SU-DHL-6 (cell line): Measurements from ENCODE around the gene GDPD2.

ENCODE experiments used
- EZH2phosphoT487 ChIP-seq: fragments of 200-600 bp; sonication (generic), shearing (Covaris generic); conservative IDR thresholded peaks from 2 replicates; pipeline ENCODE4 v1.6.1; 2018; ENCODE audit warnings: mild to moderate bottlenecking, antibody characterized with exemption, low read length, moderate library complexity, mixed read lengths
- TF ChIP-seq, protein P1 (sequence below): fragments of 200-600 bp; sonication (generic); IDR thresholded peaks from one replicate; pipeline ENCODE4 v1.5.1; 2017; ENCODE audit warnings: antibody characterized with exemption, mild to moderate bottlenecking, low read length, moderate library complexity; ENCODE audit not compliant: insufficient read depth, poor library complexity, severe bottlenecking

DNA sequence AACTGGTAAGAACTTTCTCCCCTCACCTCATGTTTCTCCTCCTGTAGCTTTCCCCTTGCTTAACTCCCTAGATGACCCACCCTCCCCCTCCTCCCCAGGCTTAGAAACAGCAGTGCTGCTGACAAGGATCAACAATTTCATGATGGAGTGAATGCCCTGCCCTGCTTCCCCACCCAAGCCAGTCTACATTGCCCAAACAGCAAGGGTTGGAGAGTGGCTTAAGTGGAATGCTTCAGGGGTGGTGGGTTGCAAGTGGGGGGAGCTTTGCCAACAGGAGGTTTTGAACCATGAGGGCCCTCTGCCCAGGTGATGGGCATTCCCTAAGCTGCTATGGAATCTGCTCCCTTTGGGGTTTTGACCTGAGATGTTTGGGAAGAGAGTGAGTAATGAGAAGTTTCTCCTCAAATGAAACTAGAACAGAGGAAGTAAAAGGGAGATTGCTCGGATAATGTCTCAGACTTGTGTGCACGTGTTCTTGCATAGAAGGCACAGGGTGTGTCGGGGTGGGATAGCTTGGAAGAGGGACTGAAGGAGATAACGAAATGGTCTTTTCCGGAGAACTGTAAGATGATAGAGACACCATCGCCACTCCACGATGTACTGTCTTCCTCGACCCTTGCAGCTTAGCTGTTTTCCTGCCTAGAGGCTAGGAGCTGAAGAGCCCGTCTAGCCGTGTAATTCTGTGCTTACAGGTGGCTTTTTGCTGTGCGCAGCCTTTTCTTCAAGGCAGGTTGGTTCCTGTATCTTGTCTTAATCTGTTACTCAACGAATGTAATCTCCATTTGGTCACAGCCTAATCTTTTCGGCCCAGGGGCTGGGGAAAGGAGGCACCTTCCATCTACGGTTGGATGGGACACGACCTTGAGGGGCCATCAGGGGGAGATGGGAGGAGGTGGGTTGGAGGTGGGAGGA is 10.1 kb downstream of the GDPD2 start:
- TF ChIP-seq, protein P1, sequence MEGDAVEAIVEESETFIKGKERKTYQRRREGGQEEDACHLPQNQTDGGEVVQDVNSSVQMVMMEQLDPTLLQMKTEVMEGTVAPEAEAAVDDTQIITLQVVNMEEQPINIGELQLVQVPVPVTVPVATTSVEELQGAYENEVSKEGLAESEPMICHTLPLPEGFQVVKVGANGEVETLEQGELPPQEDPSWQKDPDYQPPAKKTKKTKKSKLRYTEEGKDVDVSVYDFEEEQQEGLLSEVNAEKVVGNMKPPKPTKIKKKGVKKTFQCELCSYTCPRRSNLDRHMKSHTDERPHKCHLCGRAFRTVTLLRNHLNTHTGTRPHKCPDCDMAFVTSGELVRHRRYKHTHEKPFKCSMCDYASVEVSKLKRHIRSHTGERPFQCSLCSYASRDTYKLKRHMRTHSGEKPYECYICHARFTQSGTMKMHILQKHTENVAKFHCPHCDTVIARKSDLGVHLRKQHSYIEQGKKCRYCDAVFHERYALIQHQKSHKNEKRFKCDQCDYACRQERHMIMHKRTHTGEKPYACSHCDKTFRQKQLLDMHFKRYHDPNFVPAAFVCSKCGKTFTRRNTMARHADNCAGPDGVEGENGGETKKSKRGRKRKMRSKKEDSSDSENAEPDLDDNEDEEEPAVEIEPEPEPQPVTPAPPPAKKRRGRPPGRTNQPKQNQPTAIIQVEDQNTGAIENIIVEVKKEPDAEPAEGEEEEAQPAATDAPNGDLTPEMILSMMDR, result no peak
- TF ChIP-seq EZH2phosphoT487, result no peak
